CD4-positive, alpha-beta memory T cell (primary cell): ENCODE data around the gene TBP. TPM values are rescaled to one million over a fixed set of nuclear protein-coding genes. Genes with fewer than 3 reads are reported as not detected.

Experiments
- polyA plus RNA-seq, 2 donors: library from polyadenylated mRNA; unstranded; fragments of 300-500 nt; fragmentation: Illumina TruSeq; gene quantifications; one replicate each; pipeline ENCODE4 v1.2.3, GENCODE V29; 2021
- total RNA-seq, 2 experiments: library from RNA; stranded (reverse); gene quantifications; one replicate each; pipeline ENCODE4 v1.2.3, GENCODE V29; 2021

The TBP gene
- total and polyA plus RNA-seq, 4 experiments from 2014 or later, result 13.5 to 27.5 (median 24.8) TPM

Other genes with a start within 250 kb of the TBP start
- gene FAM120B, start 247.6 kb upstream of the TBP start, total RNA-seq, result 10 to 100 TPM; 46.8 to 48.6 TPM
- 10 to 100 TPM; 22.7 to 33.4 TPM for gene FAM120B, start 247.6 kb upstream of the TBP start, polyA plus RNA-seq
- 10 to 100 TPM; 94.2 to 98.6 TPM for gene PSMB1, start 1.1 kb upstream of the TBP start, total RNA-seq
- 100 to 1,000 TPM; 445 to 705 TPM for gene PSMB1, start 1.1 kb upstream of the TBP start, polyA plus RNA-seq
- 10 to 100 TPM; 75.2 to 78.2 TPM for gene PDCD2, start 30.3 kb downstream of the TBP start, total RNA-seq
- 100 to 1,000 TPM; 127 to 132 TPM for gene PDCD2, start 30.3 kb downstream of the TBP start, polyA plus RNA-seq